Hepatocyte (in vitro differentiated cells): ENCODE data around the gene KCNQ1.

Experiments
- CTCF ChIP-seq: fragments of 200-600 bp; sonication (generic); IDR thresholded peaks from 2 replicates; pipeline ENCODE4 v1.5.1; 2016; ENCODE audit warnings: antibody characterized with exemption, mild to moderate bottlenecking; ENCODE audit not compliant: poor library complexity
- EZH2phosphoT487 ChIP-seq: fragments of 200-600 bp; sonication (generic); IDR thresholded peaks from one replicate; pipeline ENCODE4 v1.6.1; 2018; ENCODE audit warnings: antibody characterized with exemption, mild to moderate bottlenecking, low read depth, moderate library complexity; ENCODE audit not compliant: unreplicated experiment, severe bottlenecking

DNA sequence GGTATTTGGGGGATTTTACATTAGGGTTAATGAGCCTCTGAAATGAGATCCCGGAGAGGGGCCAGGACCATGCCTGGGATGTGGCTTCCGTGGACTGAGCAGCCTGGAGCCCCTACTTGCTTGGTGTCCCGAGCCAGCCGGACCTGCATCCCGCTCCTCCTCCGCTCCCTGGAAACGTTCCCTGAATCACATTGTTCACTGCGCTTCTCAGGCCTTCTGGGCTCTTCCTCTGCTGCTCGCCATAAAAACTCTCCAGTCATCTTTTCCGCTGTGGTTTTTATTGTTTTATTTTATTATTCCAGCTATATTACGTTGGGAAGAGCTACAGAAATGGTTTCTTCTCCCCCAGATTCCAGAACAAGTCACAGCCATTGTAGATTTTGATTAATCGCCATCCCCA is 268.3 kb downstream of the KCNQ1 start:
- no peak for TF ChIP-seq CTCF
- TF ChIP-seq EZH2phosphoT487: no peak
